GF-D8 (cell line): ENCODE results near the gene SEC31B.

Experiments
- DNase-seq: peaks from one replicate; lab custom pipeline; 2025; lab: John Stamatoyannopoulos, UW

The SEC31B gene

GRCh38 chr10:100438674-100439315, 80.9 kb downstream of the SEC31B start:
- DNase-seq = no peak
